Calu3 (cell line): ENCODE results near the gene ARID4A. TPM values are rescaled to one million over a fixed set of nuclear protein-coding genes. Genes with fewer than 3 reads are reported as not detected.

ENCODE experiments used
- BruUV-seq: library from RNA; stranded (reverse); fragments of 400-500 nt; replicated peaks from 2 replicates; lab custom pipeline; 2021; lab: Mats Ljungman, UMichigan
- CTCF ChIA-PET: fragments of 300-600 bp; sonication (Branson Sonifier 250); formaldehyde crosslinking; loops from one replicate; lab custom pipeline; 2022; ENCODE audit warnings: antibody characterized with exemption; lab: Charles Lee
- DNase-seq: peaks from one replicate; pipeline ENCODE4 v3.0.0; 2022
- H3K27ac Mint-ChIP-seq: one replicate; pipeline ENCODE4 v1.8.0; 2022; ENCODE audit warnings: mixed read lengths; ENCODE audit not compliant: unreplicated experiment
- H3K27me3 Mint-ChIP-seq: one replicate; pipeline ENCODE4 v1.8.0; 2022; ENCODE audit warnings: mixed read lengths; ENCODE audit not compliant: unreplicated experiment
- H3K36me3 Mint-ChIP-seq: one replicate; pipeline ENCODE4 v1.8.0; 2022; ENCODE audit warnings: mild to moderate bottlenecking, moderate library complexity, mixed read lengths; ENCODE audit not compliant: insufficient read depth, unreplicated experiment
- H3K4me1 Mint-ChIP-seq: one replicate; pipeline ENCODE4 v1.8.0; 2022; ENCODE audit warnings: mild to moderate bottlenecking, low read depth, mixed read lengths; ENCODE audit not compliant: unreplicated experiment
- H3K4me3 Mint-ChIP-seq: one replicate; pipeline ENCODE4 v1.8.0; 2022; ENCODE audit warnings: mild to moderate bottlenecking, low read depth, moderate library complexity, mixed read lengths; ENCODE audit not compliant: unreplicated experiment
- H3K9me3 Mint-ChIP-seq: one replicate; pipeline ENCODE4 v1.8.0; 2022; ENCODE audit warnings: low read depth, mixed read lengths; ENCODE audit not compliant: unreplicated experiment
- intact Hi-C: fragments of 100-400 bp; cut with micrococcal nuclease; formaldehyde crosslinking; loops from one replicate; pipeline ENCODE4 v1.10.0; 2022; ENCODE audit not compliant: unreplicated experiment
- total RNA-seq: library from RNA; stranded (reverse); gene quantifications from 2 replicates; pipeline ENCODE4 v1.2.3, GENCODE V29; 2022
- TF ChIP-seq, protein P1 (sequence below): fragments of 200-600 bp; IDR thresholded peaks from one replicate; pipeline ENCODE4 v1.8.0; 2022; ENCODE audit warnings: antibody characterized with exemption; ENCODE audit not compliant: unreplicated experiment

ARID4A gene
- total RNA-seq, 1 experiment from 2014 or later = 26.7 TPM

DNA sequence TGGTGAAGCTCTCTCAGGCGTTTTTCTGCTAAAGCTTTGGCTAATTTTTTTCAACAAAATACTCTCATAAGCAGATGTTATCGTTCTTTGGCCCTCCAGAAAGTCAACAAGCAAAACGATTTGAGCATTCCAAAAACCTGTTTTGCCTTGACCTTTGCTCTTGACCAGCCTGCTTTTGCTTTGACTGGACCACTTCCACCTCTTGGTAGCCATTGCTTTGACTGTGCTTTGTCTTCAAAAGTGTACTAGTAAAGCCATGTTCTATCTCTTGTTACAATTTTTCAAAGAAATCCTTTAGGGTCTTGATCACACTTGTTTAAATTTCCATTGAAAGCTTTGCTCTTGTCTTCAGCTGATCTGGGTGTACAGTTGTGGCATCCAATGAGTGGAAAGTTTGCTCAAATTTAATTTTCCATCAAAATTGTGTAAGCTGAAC lies 10.7 kb upstream of the ARID4A start:
- peaks cover 46% of the 10 kb centered on the region for H3K4me1 Mint-ChIP-seq
- H3K27me3 Mint-ChIP-seq = no peaks in the 10 kb centered on the region
- H3K36me3 Mint-ChIP-seq = peaks cover 49% of the 10 kb centered on the region
- TF ChIP-seq, protein P1, sequence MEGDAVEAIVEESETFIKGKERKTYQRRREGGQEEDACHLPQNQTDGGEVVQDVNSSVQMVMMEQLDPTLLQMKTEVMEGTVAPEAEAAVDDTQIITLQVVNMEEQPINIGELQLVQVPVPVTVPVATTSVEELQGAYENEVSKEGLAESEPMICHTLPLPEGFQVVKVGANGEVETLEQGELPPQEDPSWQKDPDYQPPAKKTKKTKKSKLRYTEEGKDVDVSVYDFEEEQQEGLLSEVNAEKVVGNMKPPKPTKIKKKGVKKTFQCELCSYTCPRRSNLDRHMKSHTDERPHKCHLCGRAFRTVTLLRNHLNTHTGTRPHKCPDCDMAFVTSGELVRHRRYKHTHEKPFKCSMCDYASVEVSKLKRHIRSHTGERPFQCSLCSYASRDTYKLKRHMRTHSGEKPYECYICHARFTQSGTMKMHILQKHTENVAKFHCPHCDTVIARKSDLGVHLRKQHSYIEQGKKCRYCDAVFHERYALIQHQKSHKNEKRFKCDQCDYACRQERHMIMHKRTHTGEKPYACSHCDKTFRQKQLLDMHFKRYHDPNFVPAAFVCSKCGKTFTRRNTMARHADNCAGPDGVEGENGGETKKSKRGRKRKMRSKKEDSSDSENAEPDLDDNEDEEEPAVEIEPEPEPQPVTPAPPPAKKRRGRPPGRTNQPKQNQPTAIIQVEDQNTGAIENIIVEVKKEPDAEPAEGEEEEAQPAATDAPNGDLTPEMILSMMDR = no peak
- H3K9me3 Mint-ChIP-seq = no peaks in the 10 kb centered on the region
- no peak for DNase-seq
- CTCF ChIA-PET = interaction anchor here (1.0 kb wide), 1 partner anchor 15 kb away, joined by 3 read pairs; no protein-coding TSS in a partner anchor
- H3K27ac Mint-ChIP-seq = no peak overlapping the region
- no peak overlapping the region for H3K4me3 Mint-ChIP-seq
- intact Hi-C loops = no loop called here
- no TSS peak for BruUV-seq

DNA sequence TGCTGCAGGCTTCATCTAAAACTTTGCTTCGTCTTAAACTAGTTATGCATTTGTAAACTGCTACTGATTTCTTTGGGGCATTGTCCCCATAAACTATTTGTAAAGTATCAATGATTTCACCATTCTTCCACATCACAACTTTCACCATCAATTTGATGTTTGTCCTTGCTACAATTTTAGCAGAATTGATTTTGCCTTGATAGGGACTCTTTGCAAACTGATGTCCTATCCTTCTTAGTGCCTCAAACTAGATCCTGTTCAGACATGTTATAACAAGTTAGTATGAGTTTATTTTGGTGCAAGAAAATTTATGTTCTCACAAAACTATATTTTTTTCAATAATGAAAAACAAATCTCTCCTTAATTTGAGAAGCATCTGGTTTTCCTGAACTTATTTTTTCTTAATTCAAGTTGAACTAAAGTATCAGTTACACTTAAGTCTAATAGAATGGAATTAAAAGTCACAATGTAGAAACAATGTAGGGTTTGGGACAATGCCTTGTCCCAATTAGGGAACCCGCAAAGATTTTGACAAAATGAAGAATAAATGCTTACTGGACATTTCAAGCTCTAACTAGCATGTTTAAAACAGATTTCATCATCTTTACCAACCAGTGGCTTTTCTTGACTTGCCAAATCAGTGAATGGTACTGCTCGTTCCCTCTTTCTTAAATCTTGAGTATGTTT lies 10.1 kb upstream of the ARID4A start:
- Mint-ChIP-seq H3K27me3 (no peaks in the 10 kb centered on the region), H3K27ac (no peak overlapping the region), H3K4me1 (peaks cover 40% of the 10 kb centered on the region), H3K9me3 (no peaks in the 10 kb centered on the region), H3K4me3 (no peak overlapping the region), H3K36me3 (peaks cover 51% of the 10 kb centered on the region)
- no TSS peak for BruUV-seq
- TF ChIP-seq, protein P1 = no peak
- no peak for DNase-seq
- intact Hi-C loops = no loop called here
- CTCF ChIA-PET = interaction anchor here (1.0 kb wide), 1 partner anchor 16 kb away, joined by 3 read pairs; no protein-coding TSS in a partner anchor

DNA sequence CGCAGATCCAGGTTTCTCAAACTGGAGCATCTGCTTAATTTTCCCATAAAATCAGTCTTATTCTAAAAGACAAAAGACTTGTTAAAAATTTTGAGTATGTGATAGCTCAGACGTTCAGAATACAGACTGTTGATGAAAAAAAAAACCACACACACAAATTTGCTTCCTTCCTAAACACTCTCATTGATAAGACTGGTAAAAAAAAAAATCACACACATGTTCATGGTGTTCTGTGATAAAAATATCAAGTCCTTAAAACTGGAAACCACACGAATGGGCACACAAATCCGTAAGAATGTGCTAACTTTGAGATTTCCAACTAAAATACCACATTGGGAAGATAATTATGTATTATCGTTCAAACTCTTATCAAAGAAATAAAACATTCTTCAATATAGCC lies 6.7 kb upstream of the ARID4A start:
- no peak overlapping the region for H3K27ac Mint-ChIP-seq
- no peak overlapping the region for H3K4me3 Mint-ChIP-seq
- H3K36me3 Mint-ChIP-seq = peaks cover 70% of the 10 kb centered on the region
- intact Hi-C loops = no loop called here
- H3K27me3 Mint-ChIP-seq = no peaks in the 10 kb centered on the region
- TF ChIP-seq, protein P1 = no peak
- CTCF ChIA-PET = interaction anchor here (0.7 kb wide), 1 partner anchor 52 kb away, joined by 3 read pairs; no protein-coding TSS in a partner anchor
- DNase-seq = no peak
- no TSS peak for BruUV-seq
- no peaks in the 10 kb centered on the region for H3K9me3 Mint-ChIP-seq
- peaks cover 18% of the 10 kb centered on the region for H3K4me1 Mint-ChIP-seq

DNA sequence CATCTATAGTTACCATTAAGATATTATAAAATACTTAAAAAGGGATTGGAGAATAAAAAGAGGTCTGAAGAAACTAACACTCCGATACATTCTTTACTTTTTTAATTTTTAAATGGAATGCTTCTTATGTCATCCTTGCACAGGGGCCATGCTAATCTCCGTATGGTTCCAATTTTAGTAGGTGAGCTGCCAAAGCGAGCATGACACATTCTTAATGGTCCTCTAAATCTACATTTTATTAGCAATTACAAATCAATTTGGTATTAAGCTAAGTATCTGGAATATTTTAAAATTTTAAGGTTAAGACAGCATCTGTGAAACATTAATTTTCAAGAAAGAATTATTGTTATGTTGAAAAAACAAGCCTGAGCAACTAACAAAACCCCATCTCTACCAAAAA lies 6.2 kb upstream of the ARID4A start:
- no peak overlapping the region for H3K27ac Mint-ChIP-seq
- H3K4me3 Mint-ChIP-seq = no peak overlapping the region
- H3K9me3 Mint-ChIP-seq = no peaks in the 10 kb centered on the region
- H3K36me3 Mint-ChIP-seq = peaks cover 69% of the 10 kb centered on the region
- DNase-seq = no peak
- peaks cover 18% of the 10 kb centered on the region for H3K4me1 Mint-ChIP-seq
- CTCF ChIA-PET = interaction anchor here (0.7 kb wide), 1 partner anchor 52 kb away, joined by 3 read pairs; no protein-coding TSS in a partner anchor
- no TSS peak for BruUV-seq
- intact Hi-C loops = no loop called here
- no peaks in the 10 kb centered on the region for H3K27me3 Mint-ChIP-seq
- TF ChIP-seq, protein P1 = no peak
